Stimulated activated naive CD8-positive, alpha-beta T cell treated with anti-CD3 and anti-CD28 coated beads, Interleukin-15, Interleukin-2, amounts not matched to agents 100 U/mL and 50 U/mL, for 24 hours (primary cell): ENCODE measurements around the gene TNFSF13.
"Not testable (repeated sequence)": the region's sequence is repeated elsewhere in the genome, so short reads cannot be mapped to it uniquely, and the experiment has no call there.

ENCODE experiments used
- ATAC-seq: fragments of 150-1000 bp; cut with Tn5 transposase; one replicate; pipeline ENCODE4 v1.10.0; 2021
- DNase-seq: peaks from one replicate; pipeline ENCODE4 v3.0.0; 2021

The TNFSF13 gene

GRCh38 chr17:7591596-7591995 lies 33.0 kb downstream of the TNFSF13 start:
- no peak for DNase-seq
- no peak for ATAC-seq

DNA sequence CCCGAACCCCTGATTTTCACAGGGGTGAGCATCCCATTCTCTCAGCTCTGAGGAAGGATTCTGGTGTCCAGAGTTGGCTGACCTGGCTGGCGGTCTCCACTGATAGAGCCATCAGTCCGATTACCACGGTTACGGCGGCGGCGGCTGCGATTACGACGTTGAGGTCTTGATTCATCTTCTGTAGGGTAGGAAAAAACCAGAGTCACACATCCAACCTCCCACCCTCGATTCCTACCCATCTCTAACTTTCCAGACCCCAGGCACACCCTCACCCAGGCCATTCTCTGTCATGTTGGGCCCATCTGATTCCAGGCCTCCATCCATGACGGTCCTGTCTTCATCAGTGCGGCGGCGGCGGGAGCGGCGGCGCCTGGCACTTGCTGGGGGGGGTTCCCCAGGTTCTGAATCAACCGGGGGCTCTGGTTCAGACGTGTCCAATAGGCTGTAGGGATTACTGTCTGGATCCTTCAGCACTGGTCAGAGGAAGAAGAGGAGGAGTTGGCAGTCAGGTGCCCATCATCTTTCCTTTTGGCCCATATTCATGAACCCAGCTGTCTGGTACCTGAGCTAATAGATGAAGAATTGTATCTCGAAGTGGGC lies 34.0 kb downstream of the TNFSF13 start:
- DNase-seq (no peak), ATAC-seq (no peak)

DNA sequence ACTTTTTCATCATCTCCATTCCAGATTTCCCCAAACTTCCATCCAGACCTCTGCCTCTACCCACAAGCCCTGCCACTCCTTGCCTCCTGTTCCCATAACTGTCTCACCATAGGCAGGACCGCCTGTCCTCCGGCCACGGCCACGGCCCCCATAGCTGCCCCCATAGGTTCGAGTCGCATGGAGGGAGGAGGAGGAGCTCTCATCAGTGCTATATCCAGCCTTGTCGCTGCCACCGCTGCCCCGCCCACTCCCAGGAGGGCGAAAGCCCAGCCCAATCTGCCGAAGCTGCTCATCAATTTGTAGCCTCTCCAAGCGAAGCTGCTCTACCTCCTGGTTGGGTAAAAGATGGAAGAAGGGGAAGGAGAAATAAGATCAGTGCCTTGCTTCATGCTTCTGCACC lies 34.7 kb downstream of the TNFSF13 start:
- ATAC-seq: no peak
- DNase-seq: no peak

GRCh38 chr17:7597561-7597960 lies 39.0 kb downstream of the TNFSF13 start:
- not testable (repeated sequence) for DNase-seq, ATAC-seq

DNA sequence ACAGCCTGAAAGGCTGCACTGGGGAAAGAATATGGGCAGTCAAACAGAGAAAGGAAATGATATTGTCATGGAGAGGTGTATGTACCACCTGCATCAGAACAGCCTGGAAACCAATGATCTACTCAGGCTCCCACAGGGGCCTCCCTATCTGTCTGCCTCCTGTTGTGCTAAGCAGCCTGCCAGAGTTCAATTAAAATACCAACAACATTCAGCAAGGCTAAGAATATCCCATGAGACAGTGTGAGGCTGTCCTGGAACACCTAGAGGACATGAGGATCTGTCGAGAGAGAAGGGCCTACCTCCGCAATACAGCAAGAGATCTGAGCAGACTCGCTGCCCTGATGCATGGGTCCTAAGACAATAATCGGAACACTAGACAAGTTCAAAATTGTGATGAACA lies 47.7 kb downstream of the TNFSF13 start:
- ATAC-seq (no peak), DNase-seq (no peak)

DNA sequence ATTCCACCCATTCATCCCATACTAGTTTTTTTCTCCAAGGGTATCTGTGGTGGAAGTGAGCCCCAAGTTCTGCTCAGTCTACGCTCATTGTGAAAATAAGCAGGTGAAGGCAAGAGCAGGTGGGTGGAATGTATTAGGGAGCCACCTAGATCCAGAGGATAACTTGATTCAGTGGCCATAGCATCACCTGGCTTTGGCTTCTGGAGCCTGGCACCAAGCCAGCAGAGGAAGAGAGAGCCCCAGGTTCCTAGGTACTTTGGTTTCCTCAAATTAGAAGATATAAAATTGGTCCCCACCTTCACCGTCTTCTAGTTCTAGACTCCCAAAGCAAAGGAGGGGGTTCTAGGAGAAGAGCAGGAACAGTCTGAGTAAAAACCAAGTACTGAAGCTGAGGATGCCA lies 52.1 kb downstream of the TNFSF13 start:
- ATAC-seq (no peak), DNase-seq (no peak)
